ENCODE results near the gene CEACAM5.

- TF ChIP-seq, protein P1, sequence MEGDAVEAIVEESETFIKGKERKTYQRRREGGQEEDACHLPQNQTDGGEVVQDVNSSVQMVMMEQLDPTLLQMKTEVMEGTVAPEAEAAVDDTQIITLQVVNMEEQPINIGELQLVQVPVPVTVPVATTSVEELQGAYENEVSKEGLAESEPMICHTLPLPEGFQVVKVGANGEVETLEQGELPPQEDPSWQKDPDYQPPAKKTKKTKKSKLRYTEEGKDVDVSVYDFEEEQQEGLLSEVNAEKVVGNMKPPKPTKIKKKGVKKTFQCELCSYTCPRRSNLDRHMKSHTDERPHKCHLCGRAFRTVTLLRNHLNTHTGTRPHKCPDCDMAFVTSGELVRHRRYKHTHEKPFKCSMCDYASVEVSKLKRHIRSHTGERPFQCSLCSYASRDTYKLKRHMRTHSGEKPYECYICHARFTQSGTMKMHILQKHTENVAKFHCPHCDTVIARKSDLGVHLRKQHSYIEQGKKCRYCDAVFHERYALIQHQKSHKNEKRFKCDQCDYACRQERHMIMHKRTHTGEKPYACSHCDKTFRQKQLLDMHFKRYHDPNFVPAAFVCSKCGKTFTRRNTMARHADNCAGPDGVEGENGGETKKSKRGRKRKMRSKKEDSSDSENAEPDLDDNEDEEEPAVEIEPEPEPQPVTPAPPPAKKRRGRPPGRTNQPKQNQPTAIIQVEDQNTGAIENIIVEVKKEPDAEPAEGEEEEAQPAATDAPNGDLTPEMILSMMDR (IDR thresholded peaks at IDR 0.05): no peak
- TF ChIP-seq EP300 (IDR thresholded peaks at IDR 0.05): no peak
Measured at GRCh38 chr19:41688687-41689086, 19.7 kb upstream of the CEACAM5 start.
